GM18907 (cell line): ENCODE measurements around the gene MBTPS1.

ENCODE experiments used
- ATAC-seq: cut with Tn5 transposase; IDR thresholded peaks from one replicate; pipeline ENCODE4 v1.9.1; 2021; ENCODE audit warnings: mild to moderate bottlenecking, moderate library complexity; ENCODE audit not compliant: unreplicated experiment

MBTPS1 gene

GRCh38 chr16:84014570-84015327 lies 102.0 kb downstream of the MBTPS1 start:
- ATAC-seq = no peak

- peak; percentile 87 for ATAC-seq
These were observed 102.8 kb downstream of the MBTPS1 start for GRCh38 chr16:84013787-84014569.

- ATAC-seq = no peak
These were observed 107.5 kb downstream of the MBTPS1 start for GRCh38 chr16:84009282-84009681.

GRCh38 chr16:84007965-84008364 lies 108.8 kb downstream of the MBTPS1 start:
- ATAC-seq = no peak

- no peak for ATAC-seq
These were observed 109.2 kb downstream of the MBTPS1 start for GRCh38 chr16:84007520-84007919.

GRCh38 chr16:84005391-84005790 lies 111.4 kb downstream of the MBTPS1 start:
- no peak for ATAC-seq

GRCh38 chr16:84004442-84004841 lies 112.3 kb downstream of the MBTPS1 start:
- ATAC-seq = no peak
